GM18907 (cell line): ENCODE data around the gene PLXNA4.

ENCODE experiments used
- ATAC-seq: cut with Tn5 transposase; IDR thresholded peaks from one replicate; pipeline ENCODE4 v1.9.1; 2021; ENCODE audit warnings: mild to moderate bottlenecking, moderate library complexity; ENCODE audit not compliant: unreplicated experiment

Gene PLXNA4

DNA sequence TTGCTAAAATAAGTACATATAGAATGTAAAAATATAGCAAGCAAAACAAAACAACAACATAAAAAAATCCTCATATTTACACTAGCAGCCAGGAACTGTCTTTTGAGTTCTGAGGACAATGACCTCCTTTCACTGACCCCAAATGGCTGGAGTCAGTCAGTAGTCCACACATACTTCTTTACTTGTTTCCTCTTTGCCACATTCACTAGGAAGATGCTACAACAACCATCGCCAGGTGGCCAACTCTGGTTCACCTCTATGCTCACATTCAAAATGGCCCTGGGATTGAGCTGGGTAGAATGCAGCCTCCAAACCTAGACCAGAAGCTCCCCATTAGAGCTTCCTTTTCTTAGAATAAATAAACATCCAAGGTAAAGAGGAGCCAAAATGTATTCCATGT, 356.2 kb downstream of the PLXNA4 start:
- no peak for ATAC-seq

DNA sequence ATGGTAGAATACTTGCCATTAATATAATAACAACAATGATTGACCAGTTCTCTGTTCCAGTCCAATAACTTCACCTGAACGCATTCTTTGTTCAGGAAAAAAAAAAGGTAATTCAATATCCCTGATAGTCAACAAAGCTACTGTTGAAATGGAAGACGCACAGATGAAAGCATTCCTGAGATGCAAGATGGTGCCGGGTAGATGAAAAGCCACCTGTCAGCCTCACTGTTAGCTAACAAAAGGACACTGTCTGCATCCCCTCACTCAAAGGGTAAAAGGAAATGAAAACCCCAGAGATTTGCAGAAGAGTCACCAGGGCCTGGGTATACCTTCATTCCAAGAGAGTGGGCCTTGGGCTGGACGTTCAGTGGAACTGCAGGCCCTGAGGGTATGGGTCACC, 357.4 kb downstream of the PLXNA4 start:
- ATAC-seq, result no peak

DNA sequence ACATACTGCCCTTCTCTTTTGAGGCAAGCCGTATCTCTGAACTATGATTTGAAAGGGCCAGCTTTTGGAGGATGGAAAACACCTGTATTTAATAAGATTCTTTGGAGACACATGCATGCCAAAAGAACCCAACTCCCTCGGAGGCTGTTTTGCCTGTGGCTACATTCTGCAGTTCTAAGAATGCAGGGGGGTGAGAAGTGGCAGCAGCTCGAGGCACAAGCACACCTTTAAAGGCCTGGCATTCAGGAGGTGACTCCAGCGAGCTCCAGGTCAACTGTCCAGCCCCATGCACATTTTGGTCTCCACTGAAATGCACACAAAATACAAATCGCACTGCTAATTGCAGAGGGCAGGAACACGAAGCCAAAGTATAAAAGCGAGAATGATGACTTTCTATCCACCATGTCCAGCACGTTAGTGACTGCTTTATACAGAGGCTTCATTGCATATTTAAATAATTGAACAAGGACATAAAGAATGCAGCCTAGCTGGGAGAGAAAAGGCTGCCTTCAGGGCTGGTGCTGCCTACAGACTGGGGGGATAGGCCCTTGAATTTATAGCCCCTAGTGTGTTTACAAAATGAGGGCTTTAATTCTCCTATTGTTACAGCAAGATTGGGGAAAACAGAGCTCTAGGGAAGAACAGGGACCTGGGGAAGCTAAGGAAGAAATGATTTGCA, 359.3 kb downstream of the PLXNA4 start:
- no peak for ATAC-seq

DNA sequence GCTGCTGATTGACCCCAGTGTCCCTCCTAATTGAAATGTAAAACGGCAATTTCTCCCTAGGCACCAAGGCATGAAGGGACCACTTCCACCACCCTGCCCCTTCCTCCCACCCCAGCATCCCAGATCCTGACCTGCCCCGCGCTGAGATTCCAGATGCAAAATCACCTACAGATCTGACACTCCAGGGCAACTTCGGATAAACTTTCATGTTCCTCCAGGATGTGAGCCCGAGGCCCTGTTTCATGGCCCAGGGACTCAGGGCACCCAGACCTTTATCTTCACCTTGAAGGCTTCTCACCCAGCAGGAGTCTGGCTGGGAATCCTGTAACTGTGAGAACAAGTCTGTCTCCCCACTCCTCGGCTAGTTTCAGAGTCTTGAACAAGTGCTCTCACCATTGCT, 361.8 kb downstream of the PLXNA4 start:
- no peak for ATAC-seq

DNA sequence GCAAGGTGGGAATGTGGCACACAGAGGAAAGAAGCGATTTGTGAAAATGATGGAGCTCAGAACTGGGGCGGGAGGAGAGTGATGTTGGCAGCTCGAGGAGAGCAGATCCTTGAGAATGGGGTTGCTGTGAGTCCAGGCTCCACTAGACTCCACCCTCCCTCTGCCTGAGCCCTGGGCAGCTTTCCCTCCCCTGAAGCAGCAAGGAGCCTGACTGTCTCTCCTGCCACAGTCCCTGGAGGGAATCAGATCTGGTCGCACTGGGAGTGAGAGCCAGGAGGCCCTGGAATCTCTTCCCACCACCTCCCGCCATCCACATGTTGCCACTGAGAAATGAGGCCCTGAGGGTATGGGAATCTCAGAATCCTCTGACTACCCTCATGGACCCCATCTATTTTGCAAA, 362.7 kb downstream of the PLXNA4 start:
- ATAC-seq, result no peak

DNA sequence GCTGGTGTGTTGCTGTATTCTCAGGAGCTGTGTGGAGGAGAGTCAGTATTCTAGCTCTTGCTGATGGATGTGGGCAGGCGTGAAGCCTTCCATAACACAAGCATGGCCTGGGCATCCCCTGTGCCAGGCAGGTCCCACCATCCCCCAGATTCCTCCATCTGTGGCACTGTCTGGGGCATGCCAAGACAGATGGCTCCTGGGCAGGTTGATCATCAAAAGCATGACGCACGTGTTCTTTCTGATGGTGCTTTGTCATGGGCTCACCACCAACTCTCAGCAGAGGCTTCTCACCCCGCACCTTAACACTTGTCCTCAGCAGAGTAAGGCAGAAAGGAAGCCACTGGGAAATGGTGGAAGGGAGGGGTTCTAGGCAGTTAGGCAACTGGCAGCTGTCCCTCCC, 364.3 kb downstream of the PLXNA4 start:
- ATAC-seq, result no peak

DNA sequence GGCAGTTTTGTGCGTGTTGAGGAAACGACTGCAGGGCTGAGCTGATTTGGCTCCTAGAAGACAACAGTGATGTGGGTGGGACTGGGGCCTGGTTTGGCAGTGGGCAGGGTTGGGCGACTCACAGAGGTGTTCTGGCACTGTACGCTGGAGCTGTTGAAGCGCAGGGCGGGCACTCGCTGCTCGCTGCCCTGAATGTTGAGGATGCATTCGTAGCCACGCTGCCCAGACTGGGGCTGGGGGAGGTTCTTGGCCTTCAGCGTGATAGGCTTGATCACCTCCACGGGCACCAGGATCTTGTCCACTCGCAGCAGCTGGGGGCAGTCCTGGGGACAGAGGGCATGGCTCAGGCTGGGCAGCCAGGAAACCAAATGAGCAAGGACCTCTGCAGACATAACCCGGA, 365.4 kb downstream of the PLXNA4 start:
- ATAC-seq, result no peak

DNA sequence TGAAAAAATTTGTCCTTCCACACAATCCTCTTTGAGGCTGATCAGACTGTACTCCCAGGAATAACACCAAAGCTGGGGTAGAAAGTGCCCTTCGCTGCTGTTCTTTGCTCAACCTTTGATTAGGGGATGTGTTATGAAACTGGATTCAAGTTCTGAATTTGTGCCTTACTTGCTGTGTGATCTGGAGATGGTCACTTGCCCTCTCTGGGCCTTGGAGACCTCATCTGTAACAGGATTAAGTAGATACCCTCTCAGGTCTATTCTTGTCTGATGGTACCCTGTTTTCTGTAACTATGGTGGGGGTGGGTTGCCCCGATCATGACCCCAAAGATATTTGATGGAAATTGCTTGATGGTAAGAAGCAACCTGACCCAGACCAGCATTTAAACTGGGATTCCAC, 368.5 kb downstream of the PLXNA4 start:
- no peak for ATAC-seq

DNA sequence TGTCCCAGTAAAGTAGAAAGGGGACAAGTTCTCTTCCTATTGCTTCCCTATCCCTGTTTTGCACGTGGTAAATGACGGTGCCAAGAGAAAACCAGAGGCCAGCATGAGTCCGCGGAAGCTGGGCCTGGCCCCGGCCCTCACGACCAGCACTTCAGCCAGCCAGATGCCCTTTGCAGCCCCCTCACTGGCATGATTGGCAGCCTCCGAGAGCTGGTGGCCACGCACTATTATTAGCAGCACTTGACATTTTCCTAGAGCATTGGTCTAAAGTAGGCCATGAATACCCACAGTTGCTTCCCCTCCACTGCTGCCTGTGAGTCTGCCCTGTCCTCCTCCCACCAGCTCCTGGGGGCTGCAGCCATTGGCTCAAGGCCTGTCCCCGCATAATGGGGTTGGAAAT, 369.1 kb downstream of the PLXNA4 start:
- ATAC-seq, result no peak

DNA sequence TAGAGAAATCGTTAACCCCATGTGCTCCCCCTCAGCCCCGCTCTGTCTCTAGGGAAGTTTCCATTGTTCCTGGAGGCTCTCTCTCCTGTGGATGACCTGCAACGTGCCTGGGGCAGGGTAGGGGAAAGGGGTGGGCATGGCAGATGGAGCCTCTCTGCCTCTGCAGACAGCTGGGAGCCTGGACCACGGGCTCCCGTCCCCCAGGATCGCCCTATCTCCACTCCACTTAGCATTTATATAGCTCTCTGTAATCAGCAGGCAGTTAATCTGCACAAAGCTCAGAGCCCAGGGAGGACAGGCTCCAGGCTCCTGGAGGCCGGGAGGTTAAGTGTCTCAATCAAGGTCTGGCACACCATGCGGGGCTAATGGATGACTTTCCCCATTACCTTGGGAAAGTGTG, 369.7 kb downstream of the PLXNA4 start:
- ATAC-seq, result no peak

DNA sequence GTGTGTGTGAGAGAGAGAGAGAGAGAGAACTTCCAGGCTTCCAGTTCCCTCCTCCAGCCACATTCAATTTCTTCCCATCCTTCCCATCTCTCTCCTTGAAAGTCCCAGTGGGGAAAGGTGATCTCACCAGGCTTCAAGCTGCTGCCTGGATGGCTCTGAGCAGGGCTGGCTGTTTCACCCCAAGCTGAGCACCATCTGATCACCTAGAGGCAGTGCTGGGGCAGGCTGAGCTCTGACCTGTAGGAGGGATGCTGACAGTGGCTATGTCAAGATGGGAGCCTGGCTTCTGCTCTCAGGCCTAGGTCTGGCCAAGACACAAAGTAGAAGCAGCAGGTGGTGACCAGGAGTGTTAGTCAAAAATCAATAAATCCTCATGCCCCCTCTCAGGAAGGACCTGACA, 370.8 kb downstream of the PLXNA4 start:
- no peak for ATAC-seq

DNA sequence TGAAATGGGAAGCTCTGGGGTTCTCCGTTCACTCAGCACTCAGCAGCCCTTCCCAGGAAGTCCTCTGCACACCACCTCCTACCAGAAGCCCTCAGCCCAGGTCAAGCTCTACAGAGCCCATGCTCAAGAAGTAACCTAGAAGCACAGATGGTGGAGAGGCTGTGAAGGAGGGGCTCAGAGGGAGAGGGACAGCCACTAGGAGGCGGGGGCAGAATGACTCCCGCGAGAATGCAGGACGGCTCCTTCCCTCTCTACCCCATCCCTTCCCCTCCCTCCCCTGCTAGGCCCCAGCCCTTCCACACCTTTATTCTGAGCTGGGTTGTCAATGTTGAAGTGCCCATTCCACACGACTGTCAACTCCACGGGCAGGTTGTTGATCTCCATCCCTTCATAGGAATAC, 373.2 kb downstream of the PLXNA4 start:
- no peak for ATAC-seq

DNA sequence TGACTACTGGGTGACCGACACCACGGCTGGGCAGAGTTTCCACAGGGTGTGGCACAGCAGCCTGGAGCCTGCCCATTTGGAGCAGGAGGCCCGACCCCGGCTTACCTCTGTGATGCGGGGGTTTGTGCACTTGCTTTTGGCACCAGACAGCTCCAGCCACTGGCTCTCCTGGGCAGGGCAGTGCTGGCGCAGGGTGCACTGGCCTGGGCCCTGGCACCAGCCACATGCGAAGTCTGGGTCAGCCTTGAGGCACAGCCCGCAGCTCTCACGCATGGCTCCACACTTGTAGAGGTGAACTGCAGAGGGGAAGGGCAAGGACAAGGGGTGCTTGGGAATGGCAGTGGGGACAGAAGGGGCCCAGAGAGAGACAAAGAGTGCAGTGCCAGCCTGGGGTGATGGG, 373.7 kb downstream of the PLXNA4 start:
- no peak for ATAC-seq

DNA sequence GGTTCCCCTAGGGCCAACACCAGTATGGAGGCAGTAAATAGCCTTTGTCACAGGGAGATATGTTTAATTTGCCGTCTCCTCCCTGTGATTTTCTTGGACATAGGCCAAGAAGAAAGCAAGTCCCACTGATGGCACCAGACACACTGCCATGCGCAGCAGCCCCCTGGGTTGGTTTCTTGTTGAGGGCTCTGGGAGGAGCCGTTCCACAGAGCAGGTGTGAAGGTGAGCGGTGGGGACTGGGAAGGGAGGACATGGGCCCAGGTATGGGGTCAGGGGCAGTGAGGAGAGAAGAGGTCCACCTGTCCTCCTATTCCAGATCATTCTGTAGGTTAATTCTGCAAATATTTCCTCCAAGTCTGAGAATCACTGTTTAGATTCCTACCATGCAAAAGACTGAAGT, 376.1 kb downstream of the PLXNA4 start:
- no peak for ATAC-seq

DNA sequence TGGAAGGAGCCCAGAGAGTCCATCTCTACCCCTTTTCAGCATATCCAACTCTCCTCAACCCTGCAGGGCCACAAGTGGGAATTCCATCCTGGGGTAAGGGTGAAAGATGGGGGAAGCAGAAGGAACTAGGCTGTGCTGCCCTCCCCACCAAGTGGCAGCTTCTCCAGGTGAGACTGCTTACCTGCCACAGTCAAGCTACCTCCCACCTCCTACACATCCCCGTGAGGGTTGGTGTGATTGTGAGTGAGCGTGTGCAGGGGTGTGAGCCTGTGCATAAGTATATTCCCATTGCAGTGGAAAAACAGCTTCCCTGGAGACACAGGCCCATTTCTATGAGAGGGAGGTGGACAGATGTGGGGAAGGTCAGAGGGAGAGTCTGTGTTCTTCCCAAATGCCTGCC, 376.6 kb downstream of the PLXNA4 start:
- ATAC-seq, result no peak

DNA sequence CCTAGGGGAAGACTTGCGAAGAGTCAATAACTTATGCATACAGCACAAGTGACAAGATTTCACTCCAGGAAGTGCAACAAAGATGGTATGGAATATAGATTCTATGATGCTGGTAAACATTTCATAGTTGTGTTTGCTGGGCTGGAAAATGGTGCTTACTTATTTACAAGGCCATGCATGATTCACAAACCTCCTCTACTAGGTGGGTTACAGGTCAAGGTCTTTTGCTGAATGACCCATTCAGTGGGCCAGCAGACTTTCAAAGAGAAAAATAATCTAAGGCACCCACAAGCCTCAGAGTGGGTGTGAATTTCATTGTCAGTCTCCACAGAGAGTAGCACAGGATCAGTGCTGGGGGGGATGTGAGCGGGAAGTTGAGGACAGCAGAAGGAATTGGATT, 378.5 kb downstream of the PLXNA4 start:
- ATAC-seq, result no peak

DNA sequence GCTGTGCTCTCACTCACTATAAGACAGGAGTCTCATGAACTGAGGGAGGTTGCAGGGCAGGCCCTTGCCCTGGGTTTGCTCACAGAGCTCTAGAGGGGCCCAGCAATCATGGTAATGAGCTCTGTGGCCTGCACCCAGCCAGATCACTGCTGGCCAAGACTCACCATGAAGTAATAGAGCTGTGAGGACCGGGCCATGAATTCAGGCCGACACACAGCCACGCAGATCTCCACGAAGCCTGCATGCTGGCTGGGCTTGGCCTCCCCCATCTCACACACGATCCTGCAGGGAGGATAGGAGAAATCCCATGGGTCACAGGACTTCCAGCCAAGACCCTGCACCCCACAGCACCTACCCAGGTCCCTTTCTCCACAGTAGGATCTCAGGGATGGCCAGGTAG, 382.4 kb downstream of the PLXNA4 start:
- no peak for ATAC-seq

DNA sequence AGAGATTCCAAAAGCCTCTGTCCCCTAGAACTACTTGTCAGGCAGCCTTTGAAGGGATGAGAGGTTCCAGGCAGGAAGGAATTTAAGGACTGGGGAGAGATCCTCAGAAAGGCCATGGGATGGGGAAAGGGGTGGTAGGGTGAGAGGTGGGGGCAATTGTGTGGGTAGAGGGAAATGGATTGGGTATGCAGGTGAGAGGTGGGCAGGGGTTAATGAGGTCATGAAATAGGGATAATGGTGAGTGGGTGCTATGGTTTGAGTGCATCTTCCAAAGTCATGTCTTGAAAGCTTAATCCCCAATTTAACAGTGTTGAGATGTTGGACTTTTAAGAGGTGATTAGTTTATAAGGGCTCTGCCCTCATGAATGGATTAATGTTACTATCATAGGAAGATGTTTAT, 383.5 kb downstream of the PLXNA4 start:
- ATAC-seq, result no peak

DNA sequence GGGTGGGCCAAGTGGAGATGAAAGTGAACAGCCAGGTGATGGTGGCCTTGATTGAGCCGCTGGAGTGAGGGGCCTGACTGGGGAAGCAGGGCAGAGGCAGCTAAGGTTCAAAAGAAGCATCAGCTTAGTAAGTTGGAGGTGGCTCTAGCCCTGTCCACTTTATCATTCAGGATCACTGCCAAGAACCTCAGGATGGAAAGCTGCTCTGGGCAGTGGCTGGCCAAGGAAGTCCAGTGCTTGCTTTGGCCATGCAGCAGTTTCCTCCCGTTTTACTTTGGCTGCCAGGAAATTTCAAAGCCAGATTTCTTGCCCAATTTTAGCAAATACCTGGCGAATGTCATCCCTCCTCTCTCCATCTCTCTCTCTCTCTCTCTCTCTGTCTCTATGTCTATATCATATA, 384.9 kb downstream of the PLXNA4 start:
- no peak for ATAC-seq

DNA sequence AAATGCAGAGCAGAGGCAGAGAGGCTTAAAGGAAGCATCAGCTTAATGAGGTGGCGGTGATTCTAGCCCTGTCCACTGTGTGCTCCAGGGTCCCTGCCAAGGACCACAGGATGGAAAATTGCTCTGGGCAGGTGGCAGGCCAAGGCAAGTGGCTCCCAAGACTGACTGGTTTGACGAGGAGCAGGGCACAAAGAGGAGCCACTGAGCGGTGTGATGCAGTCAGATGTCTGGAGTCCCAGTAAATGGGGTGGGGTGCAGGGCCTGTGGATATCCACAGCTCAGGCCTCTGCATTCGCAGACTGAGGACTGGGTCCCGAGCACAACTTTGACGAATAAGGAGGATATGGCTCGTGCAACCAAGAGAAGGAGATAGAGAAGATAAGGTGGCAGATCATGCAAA, 385.6 kb downstream of the PLXNA4 start:
- no peak for ATAC-seq

DNA sequence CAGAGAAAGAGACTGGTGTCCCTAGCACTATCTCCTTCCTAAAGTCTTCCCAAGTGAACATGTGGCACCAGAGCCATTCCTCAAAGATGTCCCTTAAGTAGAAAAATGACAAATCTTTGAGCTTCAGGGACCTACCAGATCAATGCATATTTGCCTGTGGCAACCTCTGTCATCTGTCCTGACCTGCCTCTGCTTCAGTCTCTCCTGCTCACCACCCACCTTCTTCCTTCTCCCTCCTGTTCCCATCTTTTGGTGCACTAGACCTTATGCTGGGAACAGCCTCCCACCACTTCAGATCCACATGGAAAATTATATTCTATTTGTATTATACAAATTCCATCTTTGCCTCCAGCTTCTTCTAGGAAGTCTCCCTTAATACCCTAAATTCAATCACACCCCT, 386.4 kb downstream of the PLXNA4 start:
- ATAC-seq, result no peak

DNA sequence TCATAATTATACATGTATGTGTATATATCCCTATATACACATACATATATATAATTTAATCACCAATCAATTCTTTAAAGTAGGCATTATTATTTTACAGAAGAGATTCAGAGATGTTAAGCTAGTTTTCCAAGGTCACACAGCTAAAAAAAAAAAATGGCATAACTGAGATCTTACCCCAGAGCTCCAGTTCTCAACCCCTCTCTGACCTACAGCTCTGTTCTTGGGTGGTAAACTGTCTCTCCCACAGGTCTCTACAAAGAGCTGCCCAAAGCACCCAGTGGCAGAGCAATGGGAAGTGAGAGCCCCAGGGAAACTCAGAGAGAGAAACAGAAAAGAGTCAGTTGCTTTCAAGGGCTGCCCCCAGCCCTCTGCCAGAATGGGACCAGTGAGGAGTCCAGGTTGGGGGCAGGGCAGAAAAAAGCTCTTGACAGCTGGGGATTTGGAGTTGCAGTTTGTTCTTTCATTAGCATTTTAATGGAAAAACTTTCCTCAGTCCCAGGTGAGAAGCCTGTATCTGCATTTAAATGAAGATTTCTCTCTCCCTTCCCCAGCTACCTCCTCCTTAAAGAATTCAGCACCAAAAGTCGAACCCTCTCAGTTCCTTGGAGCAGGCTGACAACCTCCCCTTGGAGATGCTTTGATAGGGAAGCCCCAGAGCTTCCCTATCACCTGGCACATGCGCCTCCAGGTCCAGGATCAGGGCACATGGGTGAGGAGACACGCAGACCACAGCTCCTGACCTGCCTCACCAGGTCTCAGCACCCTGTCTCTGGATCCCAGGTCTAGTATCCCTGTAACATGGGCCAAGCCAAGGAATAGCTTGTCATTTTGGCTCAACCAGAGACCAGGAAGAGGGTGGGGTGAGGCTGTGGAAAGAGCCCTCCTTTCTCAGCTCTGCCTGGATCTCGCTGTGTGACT, 388.1 kb downstream of the PLXNA4 start:
- no peak for ATAC-seq

DNA sequence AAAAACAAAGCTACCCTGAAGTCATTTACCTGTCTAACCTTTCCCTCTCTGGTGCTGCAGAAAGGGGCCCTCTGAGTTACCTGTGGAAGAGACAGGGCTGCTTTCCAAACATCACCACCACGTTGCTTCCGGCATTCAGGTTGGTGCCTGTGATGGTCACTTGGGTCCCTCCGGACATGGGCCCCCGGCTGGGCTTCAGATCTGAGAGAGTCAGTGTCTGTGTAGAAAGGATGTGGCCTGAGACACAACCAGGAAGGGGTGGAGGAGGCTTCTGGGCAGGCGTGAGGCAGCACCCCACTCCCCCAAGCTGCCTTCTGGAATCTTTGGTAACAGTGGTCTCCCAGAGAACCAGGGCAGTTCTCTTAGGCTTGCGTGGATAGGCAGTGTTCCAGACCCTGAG, 388.9 kb downstream of the PLXNA4 start:
- no peak for ATAC-seq
